GM12878 (cell line): ENCODE measurements around the gene MOGAT2. TPM values are rescaled to one million over a fixed set of nuclear protein-coding genes. Genes with fewer than 3 reads are reported as not detected.

Source experiments
- ATAC-seq: fragments of 200-7000 bp; cut with Tn5 transposase; 3 replicates; pipeline ENCODE4 v1.9.1; 2020; ENCODE audit warnings: mild to moderate bottlenecking, moderate library complexity
- BruUV-seq: library from RNA; stranded (reverse); fragments of 400-500 nt; replicated peaks from 2 replicates; lab custom pipeline; 2021; lab: Mats Ljungman, UMichigan
- CTCF ChIA-PET: fragments of 300-600 bp; sonication (Branson Sonifier 250); formaldehyde crosslinking; extraction: SDS; loops from one replicate; lab custom pipeline; 2021; ENCODE audit warnings: inconsistent platforms; lab: Yijun Ruan, JAX
- POLR2A ChIA-PET: fragments of 350-600 bp; formaldehyde crosslinking; extraction: SDS; loops from one replicate; lab custom pipeline; 2021; ENCODE audit warnings: inconsistent platforms; lab: Charles Lee
- RAD21 ChIA-PET: fragments of 300-600 bp; sonication (Branson Sonifier 250); formaldehyde crosslinking; loops from one replicate; lab custom pipeline; 2023; ENCODE audit warnings: antibody characterized with exemption; ENCODE audit not compliant: unreplicated experiment; lab: Charles Lee
- SMC1A ChIA-PET: fragments of 300-600 bp; sonication (Branson Sonifier 250); formaldehyde crosslinking; loops from one replicate; lab custom pipeline; 2023; ENCODE audit not compliant: unreplicated experiment, uncharacterized antibody; lab: Charles Lee
- DNase-seq: peaks from one replicate; pipeline ENCODE4 v3.0.0-alpha.2; 2011; ENCODE audit warnings: low read depth, low spot score
- FAIRE-seq: peaks from 3 replicates; lab custom pipeline; 2011; peaks lifted over from hg19 to GRCh38; lab: Jason Lieb, UNC
- H2AFZ ChIP-seq: 2 replicates; pipeline ENCODE4 v1.6.0; 2011; ENCODE audit warnings: low read depth, low read length, control low read depth; ENCODE audit not compliant: control insufficient read depth
- H3K27ac ChIP-seq: 2 replicates; pipeline ENCODE4 v1.5.1; 2011; ENCODE audit warnings: control low read depth; ENCODE audit not compliant: control insufficient read depth, insufficient read depth
- H3K27me3 ChIP-seq, 2 experiments: replicated peaks in 1 of 2; 2 replicates each; pipeline versions ENCODE4 v1.6.0 to v1.6.1; 2011; ENCODE audit warnings: low read length in 1 of 2; ENCODE audit not compliant: control insufficient read depth in 2 of 2, insufficient read depth in 2 of 2
- H3K36me3 ChIP-seq, 2 experiments: 2 replicates each; pipeline ENCODE4 v1.5.1; 2011; ENCODE audit warnings: low read length in 1 of 2; ENCODE audit not compliant: control insufficient read depth in 2 of 2, insufficient read depth in 2 of 2
- H3K4me1 ChIP-seq: 2 replicates; pipeline ENCODE4 v1.6.1; 2011; ENCODE audit warnings: mild to moderate bottlenecking, low read length, moderate library complexity, mixed read lengths; ENCODE audit not compliant: control insufficient read depth, insufficient read depth
- H3K4me2 ChIP-seq: 2 replicates; pipeline ENCODE4 v1.6.0; 2011; ENCODE audit warnings: control low read depth; ENCODE audit not compliant: control insufficient read depth, insufficient read depth
- H3K4me3 ChIP-seq: fragments of 200-600 bp; sonication (generic); 2 replicates; pipeline ENCODE4 v1.5.1; 2016
- H3K79me2 ChIP-seq: 2 replicates; pipeline ENCODE4 v1.6.0; 2011; ENCODE audit warnings: low read length; ENCODE audit not compliant: control insufficient read depth, insufficient read depth
- H3K9ac ChIP-seq: 2 replicates; pipeline ENCODE4 v1.8.0; 2011; ENCODE audit warnings: low read length, control low read depth, mixed read lengths; ENCODE audit not compliant: control insufficient read depth, insufficient read depth
- H3K9me3 ChIP-seq: replicated peaks from 3 replicates; pipeline ENCODE4 v1.5.1; 2011; ENCODE audit warnings: mild to moderate bottlenecking, low read length; ENCODE audit not compliant: control insufficient read depth, insufficient read depth
- H4K20me1 ChIP-seq: 2 replicates; pipeline ENCODE4 v1.6.0; 2011; ENCODE audit not compliant: control insufficient read depth, insufficient read depth
- ASH2L ChIP-seq: fragments of 300-600, 200-600 bp; sonication (generic); IDR thresholded peaks from 2 replicates; pipeline ENCODE4 v1.6.1; 2017; ENCODE audit warnings: low read depth, mild to moderate bottlenecking, borderline replicate concordance
- BRCA1 ChIP-seq: IDR thresholded peaks from 2 replicates; pipeline ENCODE4 v1.6.1; 2011; ENCODE audit warnings: low read depth, low read length, improper control_type of control experiment
- CHD4 ChIP-seq: fragments of 200-600 bp; sonication (generic); IDR thresholded peaks from 2 replicates; pipeline ENCODE4 v1.6.1; 2016; ENCODE audit warnings: mild to moderate bottlenecking
- CREM ChIP-seq: IDR thresholded peaks from 2 replicates; pipeline ENCODE4 v1.6.1; 2014; ENCODE audit warnings: antibody characterized with exemption, low read depth
- FOXM1 ChIP-seq: IDR thresholded peaks from 2 replicates; pipeline ENCODE4 v1.6.1; 2012; ENCODE audit warnings: low read depth, mild to moderate bottlenecking, inconsistent platforms, low read length, moderate library complexity
- KLF5 ChIP-seq: fragments of 450-650 bp; IDR thresholded peaks from 2 replicates; pipeline ENCODE4 v1.6.1; 2014; ENCODE audit warnings: mild to moderate bottlenecking; ENCODE audit not compliant: partially characterized antibody
- MEF2B ChIP-seq: fragments of 450-650 bp; IDR thresholded peaks from 2 replicates; pipeline ENCODE4 v1.6.1; 2018; ENCODE audit warnings: mild to moderate bottlenecking, moderate library complexity; ENCODE audit not compliant: partially characterized antibody, poor library complexity, severe bottlenecking
- NBN ChIP-seq: fragments of 450-650 bp; IDR thresholded peaks from 2 replicates; pipeline ENCODE4 v1.6.1; 2016
- NRF1 ChIP-seq: conservative IDR thresholded peaks from 2 replicates; pipeline ENCODE4 v1.6.1; 2011; ENCODE audit warnings: mild to moderate bottlenecking, low read depth, low read length, improper control_type of control experiment
- PAX8 ChIP-seq: fragments of 450-650 bp; IDR thresholded peaks from 2 replicates; pipeline ENCODE4 v1.6.1; 2017; ENCODE audit warnings: mild to moderate bottlenecking, moderate library complexity
- RAD21 ChIP-seq: IDR thresholded peaks from 2 replicates; pipeline ENCODE4 v1.6.1; 2011; ENCODE audit warnings: mild to moderate bottlenecking, low read depth, low read length, moderate library complexity; ENCODE audit not compliant: insufficient read depth
- RUNX3 ChIP-seq: IDR thresholded peaks from 2 replicates; pipeline ENCODE4 v1.6.1; 2012; ENCODE audit warnings: low read length, inconsistent platforms
- SMAD1 ChIP-seq: fragments of 450-650 bp; IDR thresholded peaks from 2 replicates; pipeline ENCODE4 v1.6.1; 2018; ENCODE audit warnings: mild to moderate bottlenecking, low read depth; ENCODE audit not compliant: partially characterized antibody
- STAT3 ChIP-seq: IDR thresholded peaks from 2 replicates; pipeline ENCODE4 v1.6.1; 2011; ENCODE audit warnings: low read depth, low read length, improper control_type of control experiment
- WGBS: methylation state at CpG from one replicate; pipeline ENCODE4 v1.1.6; 2016; ENCODE audit warnings: low lambda C conversion rate; ENCODE audit not compliant: insufficient replicate concordance, insufficient coverage; ENCODE audit errors: missing lambda C conversion rate; 5-methylcytosine and 5-hydroxymethylcytosine counted together
- in situ Hi-C: fragments of 300-500 bp; cut with MboI; formaldehyde crosslinking; loops from 9 replicates; pipeline ENCODE4 v1.14.3; 2018; ENCODE audit warnings: mixed read lengths
- intact Hi-C: fragments of 100-400 bp; cut with micrococcal nuclease; formaldehyde crosslinking; loops from one replicate; pipeline ENCODE4 v1.14.2; 2022; ENCODE audit not compliant: unreplicated experiment
- polyA plus RNA-seq, 11 experiments: library from polyadenylated mRNA; depleted of rRNA in 4 of 11; unstranded in 6 of 11; stranded (reverse) in 5 of 11; fragments of >200 nt; fragmentation: Nextera tagmentation in 4 of 11; fragmentation: Illumina TruSeq in 1 of 11; extraction: Ambion mirVana in 4 of 11; extraction: Trizol in 1 of 11; gene quantifications; 1 replicate in 1 of 11; 2 replicates in 10 of 11; pipeline versions ENCODE4 v1.2.1 to v1.2.3, GENCODE V29; 2011 to 2016; ENCODE audit warnings: inconsistent platforms in 2 of 11, missing spikeins in 2 of 11, low read depth in 1 of 11
- total RNA-seq, 4 experiments: library from RNA; depleted of rRNA in 3 of 4; stranded (reverse); fragments of >200 nt in 3 of 4; fragmentation: Illumina TruSeq in 1 of 4; extraction: Trizol in 1 of 4; gene quantifications; 2 replicates each; pipeline versions ENCODE4 v1.2.1 to v1.2.3, GENCODE V29; 2013 to 2021

Gene MOGAT2
- total and polyA plus RNA-seq, 10 of the 15 experiments (the other 5 are each of a cell fraction or from before 2014, with no cell fraction given): 0.15 to 0.45 (median 0.22) TPM; not detected in 1

- intact Hi-C loops: loop anchor here (10.0 kb wide), 1 partner anchor 165 kb away; no protein-coding TSS in a partner anchor
- TF ChIP-seq STAT3 (no peak), ASH2L (no peak)
- FAIRE-seq (no peak), DNase-seq (no peak), ATAC-seq (no peak)
- Histone ChIP-seq H3K4me3 (no peak overlapping the region), H3K36me3 (no peaks in the 10 kb centered on the region), H3K4me1 (no peaks in the 10 kb centered on the region), H3K79me2 (no peaks in the 10 kb centered on the region), H3K27ac (no peak overlapping the region), H3K27me3 (no peaks in the 10 kb centered on the region), H3K9me3 (no peaks in the 10 kb centered on the region), H3K4me2 (no peak overlapping the region), H4K20me1 (no peaks in the 10 kb centered on the region), H2AFZ (no peak overlapping the region), H3K9ac (no peak overlapping the region)
- no TSS peak for BruUV-seq
- SMC1A ChIA-PET: interaction anchor here (0.6 kb wide), 1 partner anchor 257 kb away, joined by 3 read pairs; no protein-coding TSS in a partner anchor
- RAD21 ChIA-PET: no interaction called here
- CTCF ChIA-PET: interaction anchor here (1.2 kb wide), 1 partner anchor 26 kb away, joined by 3 read pairs; no protein-coding TSS in a partner anchor
- POLR2A ChIA-PET: no interaction called here
- in situ Hi-C loops: no loop called here
- 15% methylated on average over 4 of the region's 4 CpGs for WGBS
Observed at GRCh38 chr11:75759832-75760231, 42.2 kb downstream of the MOGAT2 start.

DNA sequence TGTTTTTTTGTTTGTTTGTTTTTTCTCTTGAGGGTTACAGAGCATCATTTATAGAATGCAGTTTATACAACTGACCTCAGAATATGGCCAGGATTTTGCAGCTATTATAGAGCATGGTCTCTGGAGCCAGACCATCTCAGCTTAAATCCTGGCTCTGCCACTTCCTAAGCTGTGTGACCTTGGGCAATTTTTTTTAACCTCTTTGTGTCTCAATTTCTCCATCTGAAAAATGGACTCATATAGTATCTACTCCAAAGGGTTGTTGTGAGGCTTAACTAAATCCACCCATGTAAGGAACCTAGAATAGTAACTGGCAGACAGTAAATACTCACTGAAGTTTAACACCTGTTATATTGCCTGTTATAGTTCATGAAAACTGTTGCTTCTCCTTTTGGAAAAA, 42.6 kb downstream of the MOGAT2 start:
- no peak for FAIRE-seq
- RAD21 ChIA-PET: interaction anchor here (1.0 kb wide), 1 partner anchor 42 kb away, joined by 3 read pairs; no protein-coding TSS in a partner anchor
- TF ChIP-seq SMAD1 (no peak), PAX8 (no peak), MEF2B (no peak), CHD4 (no peak), CREM (no peak), NBN (no peak), BRCA1 (no peak), NRF1 (no peak), KLF5 (no peak), RUNX3 (no peak), RAD21 (no peak), FOXM1 (no peak)
- TF ChIP-seq, all 136 proteins: peak for 0
- no peaks in the 10 kb centered on the region for H3K36me3 ChIP-seq
- H3K79me2 ChIP-seq: no peaks in the 10 kb centered on the region
- no peak overlapping the region for H3K4me2 ChIP-seq
- H3K9ac ChIP-seq: no peak overlapping the region
- no peaks in the 10 kb centered on the region for H3K4me1 ChIP-seq
- in situ Hi-C loops (no loop called here), intact Hi-C loops (loop anchor here (10.0 kb wide), 1 partner anchor 165 kb away; no protein-coding TSS in a partner anchor)
- ChIA-PET POLR2A (no interaction called here), SMC1A (interaction anchor here (0.6 kb wide), 1 partner anchor 256 kb away, joined by 3 read pairs; no protein-coding TSS in a partner anchor), CTCF (interaction anchor here (0.6 to 1.6 kb wide), 2 partner anchors 41 to 42 kb away, joined by 3 to 4 read pairs; no protein-coding TSS in a partner anchor)
- H3K9me3 ChIP-seq: no peaks in the 10 kb centered on the region
- BruUV-seq: no TSS peak
- DNase-seq (no peak), ATAC-seq (no peak)
- H4K20me1 ChIP-seq: no peaks in the 10 kb centered on the region
- H3K27ac ChIP-seq: no peak overlapping the region
- no peak overlapping the region for H2AFZ ChIP-seq
- H3K27me3 ChIP-seq: no peaks in the 10 kb centered on the region
- H3K4me3 ChIP-seq: no peak overlapping the region
